Measurements from ENCODE around the gene GJA10. TPM values are rescaled to one million over a fixed set of nuclear protein-coding genes. Genes with fewer than 3 reads are reported as not detected.

Gene GJA10
- total and polyA plus RNA-seq, 4 donors: not detected

DNA sequence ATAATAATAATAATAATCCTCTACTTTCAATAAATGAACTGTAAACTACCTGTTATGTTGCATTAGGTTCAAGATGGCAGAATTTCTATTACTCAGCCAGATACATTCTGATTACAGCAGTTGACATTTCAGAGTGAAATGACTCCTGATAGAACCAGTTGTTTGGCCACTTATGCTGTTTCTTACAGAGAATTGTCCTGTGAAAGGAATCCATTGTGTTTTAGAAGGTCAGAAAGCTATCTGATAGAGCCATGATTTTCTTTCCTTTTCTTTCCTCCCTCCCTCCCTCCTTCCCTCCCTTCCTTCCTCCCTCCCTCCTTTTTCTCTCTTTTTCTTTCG, 16.6 kb downstream of the GJA10 start:
- H3K4me3 ChIP-seq: no peak overlapping the region
- H3K9me3 ChIP-seq (ENCODE audit: control insufficient read depth in 4 of 4, insufficient read depth in 3 of 4, low read length in 3 of 4): peaks cover 0 to 3% (median under 1%) of the 10 kb centered on the region in 4 donors
- H3K9ac ChIP-seq (ENCODE audit: insufficient read depth in 1 of 2, low read length in 2 of 2): no peak overlapping the region
- TF ChIP-seq, protein P1, sequence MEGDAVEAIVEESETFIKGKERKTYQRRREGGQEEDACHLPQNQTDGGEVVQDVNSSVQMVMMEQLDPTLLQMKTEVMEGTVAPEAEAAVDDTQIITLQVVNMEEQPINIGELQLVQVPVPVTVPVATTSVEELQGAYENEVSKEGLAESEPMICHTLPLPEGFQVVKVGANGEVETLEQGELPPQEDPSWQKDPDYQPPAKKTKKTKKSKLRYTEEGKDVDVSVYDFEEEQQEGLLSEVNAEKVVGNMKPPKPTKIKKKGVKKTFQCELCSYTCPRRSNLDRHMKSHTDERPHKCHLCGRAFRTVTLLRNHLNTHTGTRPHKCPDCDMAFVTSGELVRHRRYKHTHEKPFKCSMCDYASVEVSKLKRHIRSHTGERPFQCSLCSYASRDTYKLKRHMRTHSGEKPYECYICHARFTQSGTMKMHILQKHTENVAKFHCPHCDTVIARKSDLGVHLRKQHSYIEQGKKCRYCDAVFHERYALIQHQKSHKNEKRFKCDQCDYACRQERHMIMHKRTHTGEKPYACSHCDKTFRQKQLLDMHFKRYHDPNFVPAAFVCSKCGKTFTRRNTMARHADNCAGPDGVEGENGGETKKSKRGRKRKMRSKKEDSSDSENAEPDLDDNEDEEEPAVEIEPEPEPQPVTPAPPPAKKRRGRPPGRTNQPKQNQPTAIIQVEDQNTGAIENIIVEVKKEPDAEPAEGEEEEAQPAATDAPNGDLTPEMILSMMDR (IDR thresholded peaks at IDR 0.05; ENCODE audit: control extremely low read depth, extremely low read depth): no peak
- DNase-seq: no peak
- ATAC-seq (ENCODE audit: insufficient read depth, low FRiP score): no peak
- H3K36me3 ChIP-seq (ENCODE audit: control insufficient read depth in 4 of 4, insufficient read depth in 4 of 4, low read length in 4 of 4): no peaks in the 10 kb centered on the region
- no peaks in the 10 kb centered on the region for H3K27me3 ChIP-seq (ENCODE audit: control insufficient read depth in 3 of 3, insufficient read depth in 3 of 3, low read length in 2 of 3)
- no peaks in the 10 kb centered on the region for H3K4me1 ChIP-seq (ENCODE audit: control insufficient read depth in 5 of 5, insufficient read depth in 5 of 5, low read length in 5 of 5)
- H3K27ac ChIP-seq (ENCODE audit: low read depth in 1 of 2, low read length in 1 of 2): no peak overlapping the region
- 28 to 39% methylated on average over 1 of the region's 1 CpG for WGBS, 2 donors

DNA sequence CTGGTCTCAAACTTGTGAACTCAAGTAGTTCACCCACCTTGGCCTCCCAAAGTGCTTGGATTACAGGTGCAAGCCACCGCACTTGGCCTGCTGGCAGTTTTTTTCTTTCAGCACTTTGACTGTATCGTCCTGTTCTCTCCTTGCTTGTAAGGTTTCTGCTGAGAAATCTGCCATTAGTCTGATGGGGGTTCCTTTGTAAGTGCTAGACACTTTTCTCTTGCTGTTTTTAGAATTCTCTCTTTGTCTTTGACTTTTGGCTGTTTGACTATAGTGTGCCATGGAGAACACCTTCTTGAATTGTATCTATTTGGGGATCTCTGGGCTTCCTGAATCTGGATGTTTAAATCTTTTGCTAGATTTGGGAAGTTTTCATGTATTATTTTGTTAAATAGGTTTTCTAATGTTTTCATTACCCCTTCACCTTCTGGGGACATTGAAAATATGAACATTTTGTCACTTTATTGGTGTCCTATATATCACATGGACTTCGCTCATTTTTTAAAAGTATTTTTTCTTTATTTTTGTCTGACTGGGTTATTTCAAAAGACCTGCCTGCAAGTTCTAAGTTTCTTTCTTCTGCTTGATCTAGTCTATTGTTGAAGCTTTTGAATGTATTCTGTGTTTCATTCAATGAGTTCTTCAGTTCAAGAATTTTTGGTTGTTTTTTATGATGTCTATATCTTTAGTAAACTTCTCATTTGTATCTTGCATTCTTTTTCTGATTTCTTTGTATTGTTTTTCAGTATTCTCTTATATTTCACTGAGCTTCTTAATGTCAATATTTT, 22.1 kb downstream of the GJA10 start:
- TF ChIP-seq, protein P1 (IDR thresholded peaks at IDR 0.05; ENCODE audit: control extremely low read depth, extremely low read depth): no peak
- no peak for DNase-seq
- H3K9ac ChIP-seq (ENCODE audit: insufficient read depth in 1 of 2, low read length in 2 of 2): no peak overlapping the region
- 94 to 96% methylated on average over 3 of the region's 3 CpGs for WGBS, 2 donors
- no peak overlapping the region for H3K27ac ChIP-seq (ENCODE audit: low read depth in 1 of 2, low read length in 1 of 2)
- no peaks in the 10 kb centered on the region for H3K27me3 ChIP-seq (ENCODE audit: control insufficient read depth in 3 of 3, insufficient read depth in 3 of 3, low read length in 2 of 3)
- H3K36me3 ChIP-seq (ENCODE audit: control insufficient read depth in 4 of 4, insufficient read depth in 4 of 4, low read length in 4 of 4): no peaks in the 10 kb centered on the region
- ATAC-seq (ENCODE audit: insufficient read depth, low FRiP score): no peak
- H3K9me3 ChIP-seq (ENCODE audit: control insufficient read depth in 4 of 4, insufficient read depth in 3 of 4, low read length in 3 of 4): peaks cover 0 to 13% (median 2%) of the 10 kb centered on the region in 4 donors
- H3K4me3 ChIP-seq: no peak overlapping the region
- H3K4me1 ChIP-seq (ENCODE audit: control insufficient read depth in 5 of 5, insufficient read depth in 5 of 5, low read length in 5 of 5): no peaks in the 10 kb centered on the region

DNA sequence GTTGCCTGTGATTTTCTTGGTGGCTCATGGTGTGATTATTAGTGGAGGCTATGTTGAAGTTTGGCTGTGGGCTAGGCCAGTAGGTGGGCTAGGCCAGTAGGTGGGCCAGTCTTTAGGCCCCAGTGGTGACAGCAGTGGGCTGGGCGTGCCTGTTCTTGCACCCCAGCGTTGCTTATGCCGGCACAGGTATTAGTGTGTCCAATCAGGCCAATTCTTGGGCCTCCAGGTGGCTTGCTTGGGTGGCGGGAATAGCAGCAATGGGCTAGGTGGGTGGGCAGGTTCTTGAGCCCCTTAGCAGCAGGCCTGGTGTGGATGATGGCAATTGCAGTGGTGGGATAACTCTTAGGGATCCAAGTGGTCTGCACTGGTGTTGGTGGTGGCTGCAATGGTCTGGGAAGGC, 22.9 kb downstream of the GJA10 start:
- TF ChIP-seq, protein P1 (IDR thresholded peaks at IDR 0.05; ENCODE audit: control extremely low read depth, extremely low read depth): no peak
- Histone ChIP-seq H3K27me3 (ENCODE audit: control insufficient read depth in 3 of 3, insufficient read depth in 3 of 3, low read length in 2 of 3) (no peaks in the 10 kb centered on the region), H3K36me3 (ENCODE audit: control insufficient read depth in 4 of 4, insufficient read depth in 4 of 4, low read length in 4 of 4) (no peaks in the 10 kb centered on the region), H3K9ac (ENCODE audit: insufficient read depth in 1 of 2, low read length in 2 of 2) (no peak overlapping the region), H3K9me3 (ENCODE audit: control insufficient read depth in 4 of 4, insufficient read depth in 3 of 4, low read length in 3 of 4) (peaks cover 0 to 13% (median 2%) of the 10 kb centered on the region in 4 donors), H3K4me1 (ENCODE audit: control insufficient read depth in 5 of 5, insufficient read depth in 5 of 5, low read length in 5 of 5) (no peaks in the 10 kb centered on the region), H3K4me3 (no peak overlapping the region), H3K27ac (ENCODE audit: low read depth in 1 of 2, low read length in 1 of 2) (no peak overlapping the region)
- 93 to 98% methylated on average over 4 of the region's 4 CpGs for WGBS, 2 donors
- no peak for DNase-seq
- ATAC-seq (ENCODE audit: insufficient read depth, low FRiP score): no peak
